GM19372 (cell line): ENCODE data around the gene RERE.

Experiments
- ATAC-seq: cut with Tn5 transposase; IDR thresholded peaks from one replicate; pipeline ENCODE4 v1.9.1; 2021; ENCODE audit warnings: mild to moderate bottlenecking, low read depth, moderate library complexity; ENCODE audit not compliant: unreplicated experiment

Gene RERE

GRCh38 chr1:8378981-8379470, 438.4 kb downstream of the RERE start:
- ATAC-seq = no peak

GRCh38 chr1:8378178-8378577, 439.3 kb downstream of the RERE start:
- no peak for ATAC-seq

- no peak for ATAC-seq
Observed at GRCh38 chr1:8377271-8377981, 440.0 kb downstream of the RERE start.

GRCh38 chr1:8376358-8376840, 441.0 kb downstream of the RERE start:
- no peak for ATAC-seq

GRCh38 chr1:8374812-8375211, 442.6 kb downstream of the RERE start:
- no peak for ATAC-seq

- ATAC-seq = no peak
Observed at GRCh38 chr1:8374356-8374755, 443.1 kb downstream of the RERE start.

GRCh38 chr1:8373581-8374241, 443.7 kb downstream of the RERE start:
- ATAC-seq = no peak

GRCh38 chr1:8373125-8373524, 444.3 kb downstream of the RERE start:
- no peak for ATAC-seq

- no peak for ATAC-seq
Observed at GRCh38 chr1:8371372-8371991, 446.0 kb downstream of the RERE start.

- ATAC-seq = no peak
Observed at GRCh38 chr1:8370905-8371315, 446.5 kb downstream of the RERE start.

GRCh38 chr1:8370046-8370881, 447.2 kb downstream of the RERE start:
- ATAC-seq = no peak

GRCh38 chr1:8368956-8369639, 448.3 kb downstream of the RERE start:
- no peak for ATAC-seq

- ATAC-seq = no peak
Observed at GRCh38 chr1:8367571-8368194, 449.8 kb downstream of the RERE start.

GRCh38 chr1:8365661-8366362, 451.6 kb downstream of the RERE start:
- ATAC-seq = no peak

- ATAC-seq = no peak
Observed at GRCh38 chr1:8364528-8365442, 452.7 kb downstream of the RERE start.

GRCh38 chr1:8363767-8364301, 453.6 kb downstream of the RERE start:
- no peak for ATAC-seq

GRCh38 chr1:8363186-8363766, 454.2 kb downstream of the RERE start:
- no peak for ATAC-seq
